GM12865 (cell line): ENCODE results near the gene ITGBL1.

ENCODE experiments used
- DNase-seq: peaks from one replicate; pipeline ENCODE4 v3.0.0; 2010; ENCODE audit warnings: low read depth
- H3K4me3 ChIP-seq: 2 replicates; pipeline ENCODE4 v1.5.1; 2011; ENCODE audit warnings: mild to moderate bottlenecking, low read depth, low read length, control low read depth
- CTCF ChIP-seq: IDR thresholded peaks from 2 replicates; pipeline ENCODE4 v1.5.1; 2011; ENCODE audit warnings: low read length, control low read depth, low read depth, inconsistent platforms; ENCODE audit not compliant: insufficient read depth; ENCODE audit errors: missing control alignments

ITGBL1 gene

GRCh38 chr13:101714195-101714594 is 261.7 kb downstream of the ITGBL1 start:
- TF ChIP-seq CTCF = no peak
- DNase-seq = no peak
- no peak overlapping the region for H3K4me3 ChIP-seq

- TF ChIP-seq CTCF = no peak
- H3K4me3 ChIP-seq = no peak overlapping the region
- DNase-seq = no peak
Observed at GRCh38 chr13:101717353-101717752, 264.9 kb downstream of the ITGBL1 start.

GRCh38 chr13:101718496-101718895 is 266.0 kb downstream of the ITGBL1 start:
- no peak overlapping the region for H3K4me3 ChIP-seq
- no peak for TF ChIP-seq CTCF
- DNase-seq = no peak

GRCh38 chr13:101726681-101727080 is 274.2 kb downstream of the ITGBL1 start:
- DNase-seq = no peak

GRCh38 chr13:101727118-101727517 is 274.6 kb downstream of the ITGBL1 start:
- TF ChIP-seq CTCF = no peak
- DNase-seq = no peak
- H3K4me3 ChIP-seq = no peak overlapping the region

More at GRCh38 chr13:101726681-101727080, 274.2 kb downstream of the ITGBL1 start:
- TF ChIP-seq CTCF = no peak
- H3K4me3 ChIP-seq = no peak overlapping the region

GRCh38 chr13:101728021-101728420 is 275.5 kb downstream of the ITGBL1 start:
- no peak for TF ChIP-seq CTCF
- no peak for DNase-seq

GRCh38 chr13:101728615-101729014 is 276.1 kb downstream of the ITGBL1 start:
- no peak for TF ChIP-seq CTCF
- no peak for DNase-seq
- no peak overlapping the region for H3K4me3 ChIP-seq

More at GRCh38 chr13:101728021-101728420, 275.5 kb downstream of the ITGBL1 start:
- H3K4me3 ChIP-seq = no peak overlapping the region
